ENCODE measurements around the gene CGA. TPM values are rescaled to one million over a fixed set of nuclear protein-coding genes. Genes with fewer than 3 reads are reported as not detected.

CGA gene
- total RNA-seq, 1 donor from 2014 or later, result not detected

DNA sequence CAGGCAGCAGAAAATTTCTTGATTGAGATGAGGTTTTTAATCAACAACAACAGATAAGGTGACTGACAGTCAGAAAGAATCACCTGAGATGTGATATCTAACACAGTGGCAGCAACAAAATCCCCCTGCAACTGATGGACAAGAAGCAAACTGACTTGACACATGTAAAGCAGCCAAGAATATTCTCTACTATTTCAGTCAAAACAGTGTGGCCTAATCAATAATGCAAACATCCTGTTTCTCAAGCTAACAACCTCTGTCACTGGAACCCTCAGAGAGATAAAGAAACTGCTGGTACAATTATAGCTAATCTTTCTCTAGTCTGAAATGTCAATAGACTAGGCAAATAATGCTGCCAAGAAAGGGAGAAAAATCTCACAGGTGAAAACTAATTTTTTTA lies 4.6 kb upstream of the CGA start:
- Histone ChIP-seq H3K4me3 (ENCODE audit: low read depth, low read length) (no peak overlapping the region), H3K36me3 (ENCODE audit: control insufficient read depth, insufficient read depth, low read length) (no peaks in the 10 kb centered on the region), H3K27me3 (ENCODE audit: control insufficient read depth, insufficient read depth, low read length) (no peaks in the 10 kb centered on the region)
- TF ChIP-seq, protein P1, sequence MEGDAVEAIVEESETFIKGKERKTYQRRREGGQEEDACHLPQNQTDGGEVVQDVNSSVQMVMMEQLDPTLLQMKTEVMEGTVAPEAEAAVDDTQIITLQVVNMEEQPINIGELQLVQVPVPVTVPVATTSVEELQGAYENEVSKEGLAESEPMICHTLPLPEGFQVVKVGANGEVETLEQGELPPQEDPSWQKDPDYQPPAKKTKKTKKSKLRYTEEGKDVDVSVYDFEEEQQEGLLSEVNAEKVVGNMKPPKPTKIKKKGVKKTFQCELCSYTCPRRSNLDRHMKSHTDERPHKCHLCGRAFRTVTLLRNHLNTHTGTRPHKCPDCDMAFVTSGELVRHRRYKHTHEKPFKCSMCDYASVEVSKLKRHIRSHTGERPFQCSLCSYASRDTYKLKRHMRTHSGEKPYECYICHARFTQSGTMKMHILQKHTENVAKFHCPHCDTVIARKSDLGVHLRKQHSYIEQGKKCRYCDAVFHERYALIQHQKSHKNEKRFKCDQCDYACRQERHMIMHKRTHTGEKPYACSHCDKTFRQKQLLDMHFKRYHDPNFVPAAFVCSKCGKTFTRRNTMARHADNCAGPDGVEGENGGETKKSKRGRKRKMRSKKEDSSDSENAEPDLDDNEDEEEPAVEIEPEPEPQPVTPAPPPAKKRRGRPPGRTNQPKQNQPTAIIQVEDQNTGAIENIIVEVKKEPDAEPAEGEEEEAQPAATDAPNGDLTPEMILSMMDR (IDR thresholded peaks at IDR 0.05; ENCODE audit: insufficient read depth, low read length, poor library complexity, severe bottlenecking), result no peak
- no peak for DNase-seq (ENCODE audit: low read depth)

DNA sequence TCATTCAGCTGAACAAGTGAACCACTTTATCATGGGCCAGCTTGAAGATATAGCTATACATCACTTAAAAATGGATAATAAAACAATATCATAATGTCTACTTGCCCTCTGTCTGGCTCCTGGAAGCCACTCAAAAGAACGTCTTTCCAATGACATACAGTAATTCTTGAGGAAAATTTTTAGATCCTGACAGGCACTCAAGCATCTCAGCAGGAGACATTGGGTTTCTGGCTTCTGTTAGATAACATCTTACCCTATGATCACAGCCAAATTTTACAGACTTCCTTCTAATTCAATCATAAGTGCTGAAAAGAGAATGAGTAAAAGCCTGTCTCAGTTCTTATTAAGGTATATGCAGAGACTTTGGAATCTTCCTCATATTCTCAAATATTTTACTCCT lies 330 bp downstream of the CGA start:
- TF ChIP-seq, protein P1 (IDR thresholded peaks at IDR 0.05; ENCODE audit: insufficient read depth, low read length, poor library complexity, severe bottlenecking), result no peak
- no peaks in the 10 kb centered on the region for H3K27me3 ChIP-seq (ENCODE audit: control insufficient read depth, insufficient read depth, low read length)
- no peak for DNase-seq (ENCODE audit: low read depth)

DNA sequence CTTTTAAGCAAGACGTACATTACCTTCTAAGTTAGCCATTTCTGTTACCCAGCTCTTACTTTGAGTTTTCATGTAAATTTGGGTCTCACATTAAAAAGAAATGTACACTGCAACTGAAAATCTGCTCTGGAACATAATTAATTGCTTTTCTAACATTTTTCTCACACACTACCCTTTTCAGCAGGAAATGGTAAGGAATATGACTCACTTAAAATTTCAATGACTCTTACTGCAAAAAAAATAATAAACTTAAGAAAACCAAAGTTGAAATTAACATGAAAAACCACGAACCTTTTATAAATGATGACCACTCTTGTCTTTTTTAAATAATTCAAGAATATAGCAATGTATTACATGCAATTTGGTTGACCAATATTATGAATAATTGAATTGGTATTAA lies 1.3 kb downstream of the CGA start:
- no peaks in the 10 kb centered on the region for H3K27me3 ChIP-seq (ENCODE audit: control insufficient read depth, insufficient read depth, low read length)
- DNase-seq (ENCODE audit: low read depth), result no peak
- TF ChIP-seq, protein P1 (IDR thresholded peaks at IDR 0.05; ENCODE audit: insufficient read depth, low read length, poor library complexity, severe bottlenecking), result no peak
- H3K36me3 ChIP-seq (ENCODE audit: control insufficient read depth, insufficient read depth, low read length), result no peaks in the 10 kb centered on the region
- no peak overlapping the region for H3K4me3 ChIP-seq (ENCODE audit: low read depth, low read length)

More for the DNA sequence above, 330 bp downstream of the CGA start:
- Histone ChIP-seq H3K36me3 (ENCODE audit: control insufficient read depth, insufficient read depth, low read length) (no peaks in the 10 kb centered on the region), H3K4me3 (ENCODE audit: low read depth, low read length) (no peak overlapping the region)

DNA sequence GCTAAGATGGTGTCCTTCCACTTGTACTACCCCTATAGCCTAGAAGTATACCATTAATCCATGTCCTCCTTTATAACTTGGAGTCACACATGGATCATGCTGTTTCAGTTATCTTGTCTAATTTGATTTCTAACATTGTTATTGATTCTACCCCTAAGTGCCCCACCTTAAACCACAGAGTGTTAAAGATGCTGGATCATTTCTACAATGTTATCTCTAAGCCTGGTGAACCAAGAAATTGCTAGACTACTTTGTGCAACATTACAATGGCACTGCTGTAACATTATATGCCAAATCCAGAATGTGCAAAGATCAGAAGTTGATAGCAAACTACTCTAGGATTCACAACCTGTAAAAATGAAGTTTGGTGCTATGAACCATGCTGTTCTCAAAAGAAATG lies 1.7 kb downstream of the CGA start:
- no peaks in the 10 kb centered on the region for H3K27me3 ChIP-seq (ENCODE audit: control insufficient read depth, insufficient read depth, low read length)
- TF ChIP-seq, protein P1 (IDR thresholded peaks at IDR 0.05; ENCODE audit: insufficient read depth, low read length, poor library complexity, severe bottlenecking), result no peak
- H3K36me3 ChIP-seq (ENCODE audit: control insufficient read depth, insufficient read depth, low read length), result no peaks in the 10 kb centered on the region
- no peak for DNase-seq (ENCODE audit: low read depth)
- no peak overlapping the region for H3K4me3 ChIP-seq (ENCODE audit: low read depth, low read length)

DNA sequence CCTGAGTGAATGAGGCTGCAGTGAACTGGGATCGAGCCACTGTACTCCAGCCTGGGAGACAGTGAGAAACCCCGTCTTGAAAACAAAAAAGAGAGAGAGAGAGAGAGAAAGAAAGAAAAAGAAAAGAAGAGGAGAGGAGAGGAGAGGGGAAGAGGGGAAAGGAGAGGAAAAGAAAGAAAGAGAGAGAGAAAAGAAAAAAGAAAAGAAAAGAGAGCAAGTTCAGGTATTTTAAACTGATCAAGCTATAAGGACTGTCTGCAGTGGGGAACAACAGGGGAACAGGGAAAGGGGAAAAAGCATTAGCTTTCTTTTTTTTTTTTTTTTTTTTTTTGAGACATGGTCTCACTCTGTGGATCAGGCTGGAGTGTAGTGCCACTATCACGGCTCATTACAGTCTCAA lies 2.5 kb downstream of the CGA start:
- Histone ChIP-seq H3K27me3 (ENCODE audit: control insufficient read depth, insufficient read depth, low read length) (no peaks in the 10 kb centered on the region), H3K36me3 (ENCODE audit: control insufficient read depth, insufficient read depth, low read length) (no peaks in the 10 kb centered on the region), H3K4me3 (ENCODE audit: low read depth, low read length) (no peak overlapping the region)
- TF ChIP-seq, protein P1 (IDR thresholded peaks at IDR 0.05; ENCODE audit: insufficient read depth, low read length, poor library complexity, severe bottlenecking), result no peak
- DNase-seq (ENCODE audit: low read depth), result no peak

DNA sequence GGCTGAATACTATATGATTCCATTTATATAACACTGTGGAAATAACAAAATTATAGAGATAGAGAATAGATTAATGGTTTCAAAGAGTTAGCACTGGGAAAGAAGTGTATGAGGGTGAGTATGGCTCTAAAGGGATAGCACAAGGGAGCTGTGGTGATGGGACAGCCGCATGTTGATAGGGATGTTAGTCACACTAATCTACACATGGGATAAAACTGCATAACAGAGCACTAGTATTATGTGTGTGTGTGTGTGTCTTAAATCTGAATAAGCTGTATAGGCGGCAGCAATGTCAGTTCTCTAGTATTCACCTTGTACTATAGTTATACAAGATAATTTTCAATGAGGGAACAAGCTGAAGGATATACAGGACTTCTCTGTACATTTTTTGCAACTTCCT lies 5.8 kb downstream of the CGA start:
- TF ChIP-seq, protein P1 (IDR thresholded peaks at IDR 0.05; ENCODE audit: insufficient read depth, low read length, poor library complexity, severe bottlenecking), result no peak
- no peak for DNase-seq (ENCODE audit: low read depth)
- no peak overlapping the region for H3K4me3 ChIP-seq (ENCODE audit: low read depth, low read length)
- no peaks in the 10 kb centered on the region for H3K27me3 ChIP-seq (ENCODE audit: control insufficient read depth, insufficient read depth, low read length)
- H3K36me3 ChIP-seq (ENCODE audit: control insufficient read depth, insufficient read depth, low read length), result no peaks in the 10 kb centered on the region

Data from kidney epithelial cell (primary cell).